Gastroesophageal sphincter (tissue), 3 donors: ENCODE measurements around the gene PREP.

Experiments
- CTCF ChIP-seq, 4 experiments: fragments of 200-600 bp in 2 of 4; fragments of 450-650 bp in 2 of 4; sonication (generic) in 1 of 4; IDR thresholded peaks; one replicate each; pipeline ENCODE4 v1.5.1; 2017 to 2019; ENCODE audit warnings: antibody characterized with exemption in 4 of 4, mild to moderate bottlenecking in 2 of 4, moderate library complexity in 2 of 4
- POLR2A ChIP-seq, 2 donors: fragments of 450-650 bp; IDR thresholded peaks; one replicate each; pipeline ENCODE4 v1.6.1; 2017; ENCODE audit warnings: antibody characterized with exemption in 2 of 2, mild to moderate bottlenecking in 2 of 2, moderate library complexity in 1 of 2
- POLR2AphosphoS5 ChIP-seq: sonication (generic); formaldehyde crosslinking; IDR thresholded peaks from one replicate; pipeline ENCODE4 v1.6.1; 2017; ENCODE audit warnings: antibody characterized with exemption

DNA sequence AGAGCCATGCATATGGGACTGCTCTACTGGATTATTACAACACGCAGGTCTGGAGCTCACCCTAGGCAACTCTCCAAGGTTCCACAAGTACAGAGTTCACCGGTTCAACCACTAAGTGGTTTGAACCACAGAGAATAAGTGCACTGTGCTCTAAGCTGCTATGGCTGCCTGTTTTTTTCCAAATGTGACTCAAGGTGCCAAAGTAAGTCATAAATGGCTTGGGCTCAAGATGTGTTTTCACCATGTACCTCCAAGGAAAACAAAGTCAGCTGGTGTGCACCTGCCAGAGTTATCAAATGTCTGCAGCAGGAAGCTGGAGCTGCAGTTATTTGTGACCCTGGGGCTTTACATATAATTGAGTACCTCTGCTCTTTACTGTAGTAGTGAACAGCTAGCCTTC, 76.7 kb downstream of the PREP start:
- TF ChIP-seq CTCF (IDR thresholded peaks at IDR 0.05) (no peak), POLR2A (IDR thresholded peaks at IDR 0.05) (no peak), POLR2AphosphoS5 (no peak)
